Vagina (tissue), 2 donors: ENCODE measurements around the gene TTC28. TPM values are rescaled to one million over a fixed set of nuclear protein-coding genes. Genes with fewer than 3 reads are reported as not detected.

Experiments
- DNase-seq, 2 donors: peaks; one replicate each; pipeline ENCODE4 v3.0.0-alpha.2; 2017; ENCODE audit errors: extremely low spot score in 2 of 2
- H3K27ac ChIP-seq: fragments of 200-600 bp; sonication (generic); one replicate; pipeline ENCODE4 v1.5.1; 2019
- H3K27me3 ChIP-seq: fragments of 200-600 bp; sonication (generic); one replicate; pipeline ENCODE4 v1.5.1; 2019
- H3K36me3 ChIP-seq, 2 donors: fragments of 200-600 bp; sonication (generic); one replicate each; pipeline ENCODE4 v1.5.1; 2017 to 2019
- H3K4me1 ChIP-seq: fragments of 200-600 bp; sonication (generic); one replicate; pipeline ENCODE4 v1.5.1; 2019
- H3K4me3 ChIP-seq, 2 donors: fragments of 200-600 bp; sonication (generic); 1 replicate in 1 of 2; 2 replicates in 1 of 2; pipeline ENCODE4 v1.5.1; 2016 to 2019
- H3K9me3 ChIP-seq: fragments of 200-600 bp; sonication (generic); one replicate; pipeline ENCODE4 v1.5.1; 2019
- POLR2A ChIP-seq, 2 donors: fragments of 450-650 bp; IDR thresholded peaks; one replicate each; pipeline ENCODE4 v1.6.1; 2017; ENCODE audit warnings: antibody characterized with exemption in 2 of 2, mild to moderate bottlenecking in 2 of 2, moderate library complexity in 2 of 2
- POLR2AphosphoS5 ChIP-seq, 2 donors: sonication (generic); formaldehyde crosslinking; IDR thresholded peaks; one replicate each; pipeline ENCODE4 v1.9.0; 2017; ENCODE audit warnings: antibody characterized with exemption in 2 of 2, mild to moderate bottlenecking in 2 of 2, low read depth in 1 of 2; ENCODE audit not compliant: insufficient read depth in 1 of 2
- intact Hi-C: fragments of 100-400 bp; cut with DNase I; formaldehyde crosslinking; loops from one replicate; pipeline ENCODE4 v1.15.1; 2023
- total RNA-seq: library from RNA; depleted of rRNA; stranded (reverse); fragments of >200 nt; gene quantifications from one replicate; pipeline ENCODE4 v1.2.3, GENCODE V29; 2016
- TF ChIP-seq, protein P1 (sequence below), 3 experiments: fragments of 450-650 bp in 2 of 3; fragments of 200-600 bp in 1 of 3; sonication (generic) in 1 of 3; IDR thresholded peaks; one replicate each; pipeline ENCODE4 v1.5.1; 2017 to 2019; ENCODE audit warnings: antibody characterized with exemption in 3 of 3, mild to moderate bottlenecking in 2 of 3, moderate library complexity in 2 of 3

Gene TTC28
- total RNA-seq, 1 donor from 2014 or later, result 41.7 TPM

- Histone ChIP-seq H3K27me3 (no peaks in the 10 kb centered on the region), H3K27ac (no peak overlapping the region), H3K9me3 (no peaks in the 10 kb centered on the region), H3K4me1 (no peaks in the 10 kb centered on the region), H3K4me3 (no peak overlapping the region), H3K36me3 (peaks cover 0 to 19% of the 10 kb centered on the region in 2 donors)
- DNase-seq, result no peak
- intact Hi-C loops, result no loop called here
- TF ChIP-seq POLR2AphosphoS5 (IDR thresholded peaks at IDR 0.05; ENCODE audit: insufficient read depth in 1 of 2, low read depth in 1 of 2) (no peak), POLR2A (IDR thresholded peaks at IDR 0.05) (no peak)
- TF ChIP-seq, protein P1, sequence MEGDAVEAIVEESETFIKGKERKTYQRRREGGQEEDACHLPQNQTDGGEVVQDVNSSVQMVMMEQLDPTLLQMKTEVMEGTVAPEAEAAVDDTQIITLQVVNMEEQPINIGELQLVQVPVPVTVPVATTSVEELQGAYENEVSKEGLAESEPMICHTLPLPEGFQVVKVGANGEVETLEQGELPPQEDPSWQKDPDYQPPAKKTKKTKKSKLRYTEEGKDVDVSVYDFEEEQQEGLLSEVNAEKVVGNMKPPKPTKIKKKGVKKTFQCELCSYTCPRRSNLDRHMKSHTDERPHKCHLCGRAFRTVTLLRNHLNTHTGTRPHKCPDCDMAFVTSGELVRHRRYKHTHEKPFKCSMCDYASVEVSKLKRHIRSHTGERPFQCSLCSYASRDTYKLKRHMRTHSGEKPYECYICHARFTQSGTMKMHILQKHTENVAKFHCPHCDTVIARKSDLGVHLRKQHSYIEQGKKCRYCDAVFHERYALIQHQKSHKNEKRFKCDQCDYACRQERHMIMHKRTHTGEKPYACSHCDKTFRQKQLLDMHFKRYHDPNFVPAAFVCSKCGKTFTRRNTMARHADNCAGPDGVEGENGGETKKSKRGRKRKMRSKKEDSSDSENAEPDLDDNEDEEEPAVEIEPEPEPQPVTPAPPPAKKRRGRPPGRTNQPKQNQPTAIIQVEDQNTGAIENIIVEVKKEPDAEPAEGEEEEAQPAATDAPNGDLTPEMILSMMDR (IDR thresholded peaks at IDR 0.05), result no peak
Observed at GRCh38 chr22:27995801-27996528, 683.7 kb downstream of the TTC28 start.

GRCh38 chr22:27994481-27995331 lies 684.9 kb downstream of the TTC28 start:
- Histone ChIP-seq H3K9me3 (no peaks in the 10 kb centered on the region), H3K27ac (no peak overlapping the region), H3K36me3 (peaks cover 0 to 24% of the 10 kb centered on the region in 2 donors), H3K27me3 (no peaks in the 10 kb centered on the region), H3K4me1 (no peaks in the 10 kb centered on the region), H3K4me3 (no peak overlapping the region)
- intact Hi-C loops, result no loop called here
- TF ChIP-seq, protein P1 (IDR thresholded peaks at IDR 0.05), result no peak
- TF ChIP-seq POLR2AphosphoS5 (IDR thresholded peaks at IDR 0.05; ENCODE audit: insufficient read depth in 1 of 2, low read depth in 1 of 2), result no peak
- no peak for TF ChIP-seq POLR2A (IDR thresholded peaks at IDR 0.05)
- DNase-seq, result no peak

- no peak for TF ChIP-seq POLR2AphosphoS5 (IDR thresholded peaks at IDR 0.05; ENCODE audit: insufficient read depth in 1 of 2, low read depth in 1 of 2)
- TF ChIP-seq, protein P1 (IDR thresholded peaks at IDR 0.05), result no peak
- TF ChIP-seq POLR2A (IDR thresholded peaks at IDR 0.05), result no peak
Observed at GRCh38 chr22:27993774-27994350, 685.8 kb downstream of the TTC28 start.

DNA sequence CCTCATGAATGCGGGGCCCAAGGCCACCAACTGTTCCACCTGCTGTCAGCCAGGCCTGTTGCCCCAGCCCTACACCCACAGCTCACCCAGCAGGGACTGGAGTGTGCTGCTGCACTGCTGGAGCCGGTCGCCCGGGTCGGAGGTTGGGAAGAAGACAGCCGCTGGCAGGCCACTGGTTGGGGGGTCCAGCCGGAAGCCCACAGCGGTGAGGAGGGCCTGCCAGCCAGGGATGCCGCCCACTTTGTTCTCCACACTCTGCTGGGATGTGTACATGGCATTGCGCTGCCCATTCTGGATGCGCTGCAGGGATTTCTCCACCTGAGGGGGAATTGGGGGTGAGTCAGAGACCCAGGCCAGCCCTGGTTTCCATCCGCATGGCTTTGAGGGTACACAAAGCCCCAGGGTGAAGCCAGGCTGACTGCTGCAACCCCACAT lies 686.4 kb downstream of the TTC28 start:
- Histone ChIP-seq H3K4me1 (no peaks in the 10 kb centered on the region), H3K27me3 (no peaks in the 10 kb centered on the region), H3K36me3 (peaks cover 0 to 18% of the 10 kb centered on the region in 2 donors), H3K27ac (no peak overlapping the region), H3K4me3 (no peak overlapping the region), H3K9me3 (no peaks in the 10 kb centered on the region)
- TF ChIP-seq, protein P1 (IDR thresholded peaks at IDR 0.05), result no peak
- TF ChIP-seq POLR2AphosphoS5 (IDR thresholded peaks at IDR 0.05; ENCODE audit: insufficient read depth in 1 of 2, low read depth in 1 of 2) (no peak), POLR2A (IDR thresholded peaks at IDR 0.05) (no peak)
- no peak for DNase-seq
- intact Hi-C loops, result no loop called here

More at GRCh38 chr22:27993774-27994350, 685.8 kb downstream of the TTC28 start:
- H3K9me3 ChIP-seq, result no peaks in the 10 kb centered on the region
- no peaks in the 10 kb centered on the region for H3K27me3 ChIP-seq
- H3K36me3 ChIP-seq, result peaks cover 0 to 25% of the 10 kb centered on the region in 2 donors
- DNase-seq, result no peak
- no peak overlapping the region for H3K27ac ChIP-seq
- H3K4me3 ChIP-seq, result no peak overlapping the region
- no peaks in the 10 kb centered on the region for H3K4me1 ChIP-seq
- intact Hi-C loops, result no loop called here
